Astrocyte (in vitro differentiated cells and primary cell): ENCODE data around the gene CCL23. TPM values are rescaled to one million over a fixed set of nuclear protein-coding genes. Genes with fewer than 3 reads are reported as not detected.

ENCODE experiments used
- DNase-seq: peaks from one replicate; pipeline ENCODE4 v3.0.0-alpha.2; 2010; ENCODE audit warnings: low read depth
- FAIRE-seq: peaks from 2 replicates; lab custom pipeline; 2011; peaks lifted over from hg19 to GRCh38; lab: Jason Lieb, UNC
- H2AFZ ChIP-seq: 2 replicates; pipeline ENCODE4 v1.6.0; 2012; ENCODE audit warnings: low read depth, low read length, inconsistent platforms
- H3K27ac ChIP-seq: 2 replicates; pipeline ENCODE4 v1.5.1; 2011; ENCODE audit warnings: low read depth, low read length, inconsistent platforms
- H3K27me3 ChIP-seq: 2 replicates; pipeline ENCODE4 v1.6.0; 2011; ENCODE audit warnings: low read length, inconsistent platforms; ENCODE audit not compliant: insufficient read depth
- H3K36me3 ChIP-seq: 2 replicates; pipeline ENCODE4 v1.5.1; 2011; ENCODE audit warnings: low read length, inconsistent platforms; ENCODE audit not compliant: insufficient read depth
- H3K4me1 ChIP-seq: 2 replicates; pipeline ENCODE4 v1.5.1; 2011; ENCODE audit warnings: low read length, inconsistent platforms; ENCODE audit not compliant: insufficient read depth
- H3K4me2 ChIP-seq: 2 replicates; pipeline ENCODE4 v1.6.0; 2012; ENCODE audit warnings: low read length, inconsistent platforms
- H3K4me3 ChIP-seq: 2 replicates; pipeline ENCODE4 v1.5.1; 2011; ENCODE audit warnings: low read depth, mild to moderate bottlenecking, low read length, inconsistent platforms; ENCODE audit not compliant: insufficient read depth
- H3K79me2 ChIP-seq: 2 replicates; pipeline ENCODE4 v1.6.0; 2012; ENCODE audit warnings: mild to moderate bottlenecking, low read length, inconsistent platforms; ENCODE audit not compliant: insufficient read depth
- H3K9ac ChIP-seq: 2 replicates; pipeline ENCODE4 v1.6.0; 2012; ENCODE audit warnings: mild to moderate bottlenecking, low read length, inconsistent platforms
- H3K9me3 ChIP-seq: 2 replicates; pipeline ENCODE4 v1.5.1; 2012; ENCODE audit warnings: low read depth, mild to moderate bottlenecking, low read length, inconsistent platforms; ENCODE audit not compliant: insufficient read depth
- H4K20me1 ChIP-seq: 2 replicates; pipeline ENCODE4 v1.6.0; 2012; ENCODE audit warnings: low read length, inconsistent platforms; ENCODE audit not compliant: insufficient read depth
- H3K27ac Mint-ChIP-seq: one replicate; pipeline ENCODE4 v1.8.0; 2021; ENCODE audit warnings: mild to moderate bottlenecking, mixed read lengths; ENCODE audit not compliant: unreplicated experiment
- H3K27me3 Mint-ChIP-seq: one replicate; pipeline ENCODE4 v1.8.0; 2021; ENCODE audit warnings: low read depth, mixed read lengths; ENCODE audit not compliant: unreplicated experiment
- H3K36me3 Mint-ChIP-seq: one replicate; pipeline ENCODE4 v1.8.0; 2021; ENCODE audit warnings: low read depth, mixed read lengths; ENCODE audit not compliant: unreplicated experiment
- H3K4me1 Mint-ChIP-seq: one replicate; pipeline ENCODE4 v1.8.0; 2021; ENCODE audit warnings: low read depth, mixed read lengths; ENCODE audit not compliant: unreplicated experiment
- H3K4me3 Mint-ChIP-seq: one replicate; pipeline ENCODE4 v1.8.0; 2021; ENCODE audit warnings: mild to moderate bottlenecking, moderate library complexity, mixed read lengths; ENCODE audit not compliant: unreplicated experiment
- H3K9me3 Mint-ChIP-seq: one replicate; pipeline ENCODE4 v1.8.0; 2021; ENCODE audit warnings: mild to moderate bottlenecking, mixed read lengths; ENCODE audit not compliant: unreplicated experiment
- EZH2 ChIP-seq: IDR thresholded peaks from 2 replicates; pipeline ENCODE4 v1.6.1; 2012; ENCODE audit warnings: mild to moderate bottlenecking, low read length, inconsistent platforms; ENCODE audit not compliant: insufficient read depth
- total RNA-seq: library from RNA; stranded (reverse); gene quantifications from 2 replicates; pipeline ENCODE4 v1.2.1, GENCODE V29; 2021
- TF ChIP-seq, protein P1 (sequence below): IDR thresholded peaks from 2 replicates; pipeline ENCODE4 v1.5.1; 2011; ENCODE audit warnings: low read depth, mild to moderate bottlenecking, inconsistent platforms, low read length, moderate library complexity; ENCODE audit not compliant: insufficient read depth

CCL23 gene
- total RNA-seq, 1 donor from 2014 or later, result not detected

DNA sequence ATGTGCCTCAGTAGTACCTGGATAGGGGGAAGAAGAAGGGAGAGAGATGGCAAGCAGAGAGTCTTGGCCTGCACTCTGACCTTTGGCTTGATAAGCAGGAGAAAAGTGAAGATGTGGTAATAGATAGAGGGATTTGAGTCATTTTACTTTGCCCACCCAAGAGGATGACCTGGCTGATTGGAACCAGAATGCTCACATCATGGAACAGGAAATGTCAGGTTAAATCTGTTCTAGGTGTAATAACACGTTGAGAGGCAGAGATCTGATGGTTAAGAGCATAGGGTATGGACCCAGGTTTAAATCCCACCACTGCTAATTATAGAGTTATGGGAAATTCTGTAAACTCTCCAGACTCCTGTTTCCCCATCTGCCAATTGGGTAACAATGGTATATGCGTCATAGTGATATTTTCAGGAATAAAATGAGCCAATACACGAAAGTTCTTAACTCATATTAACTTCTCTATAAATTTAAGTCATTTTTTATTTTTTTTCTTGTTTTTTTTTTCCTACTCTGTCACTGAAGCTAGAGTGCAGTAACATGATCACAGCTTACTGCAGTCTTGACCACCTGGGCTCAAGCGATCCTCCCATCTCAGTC lies 38.2 kb upstream of the CCL23 start:
- H3K27ac Mint-ChIP-seq, result no peak overlapping the region
- no peaks in the 10 kb centered on the region for H4K20me1 ChIP-seq
- no peak for FAIRE-seq

DNA sequence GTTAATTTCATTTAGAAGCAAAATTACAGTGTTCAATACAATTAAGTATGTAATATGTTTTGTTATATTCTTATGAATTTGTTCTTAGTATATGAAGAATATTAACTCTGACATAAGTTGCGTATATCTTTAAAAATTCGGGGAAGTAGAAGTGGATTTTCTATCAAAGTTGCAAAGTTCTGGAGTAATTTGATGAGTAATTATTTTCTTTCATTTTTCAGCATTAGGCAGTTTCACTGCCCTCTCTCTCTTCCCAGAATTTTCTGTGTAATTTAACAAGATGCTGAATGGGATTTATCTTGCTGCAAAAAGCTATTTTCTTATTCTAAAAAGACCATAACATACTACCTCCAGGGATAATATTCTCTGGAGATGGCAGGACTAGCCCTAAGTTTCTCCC lies 37.4 kb upstream of the CCL23 start:
- Mint-ChIP-seq H3K27ac (no peak overlapping the region), H3K36me3 (no peaks in the 10 kb centered on the region), H3K4me1 (no peaks in the 10 kb centered on the region), H3K9me3 (peaks cover 3% of the 10 kb centered on the region), H3K27me3 (peaks cover 6% of the 10 kb centered on the region), H3K4me3 (no peak overlapping the region)
- H3K4me2 ChIP-seq, result no peak overlapping the region
- H3K4me1 ChIP-seq, result no peaks in the 10 kb centered on the region
- H3K9ac ChIP-seq, result no peak overlapping the region
- no peaks in the 10 kb centered on the region for H3K36me3 ChIP-seq
- H2AFZ ChIP-seq, result no peak overlapping the region
- no peak overlapping the region for H3K4me3 ChIP-seq
- FAIRE-seq (no peak), DNase-seq (no peak)
- H3K27me3 ChIP-seq, result no peaks in the 10 kb centered on the region
- H3K79me2 ChIP-seq, result no peaks in the 10 kb centered on the region
- H3K9me3 ChIP-seq, result no peaks in the 10 kb centered on the region
- TF ChIP-seq EZH2, result no peak
- TF ChIP-seq, protein P1, sequence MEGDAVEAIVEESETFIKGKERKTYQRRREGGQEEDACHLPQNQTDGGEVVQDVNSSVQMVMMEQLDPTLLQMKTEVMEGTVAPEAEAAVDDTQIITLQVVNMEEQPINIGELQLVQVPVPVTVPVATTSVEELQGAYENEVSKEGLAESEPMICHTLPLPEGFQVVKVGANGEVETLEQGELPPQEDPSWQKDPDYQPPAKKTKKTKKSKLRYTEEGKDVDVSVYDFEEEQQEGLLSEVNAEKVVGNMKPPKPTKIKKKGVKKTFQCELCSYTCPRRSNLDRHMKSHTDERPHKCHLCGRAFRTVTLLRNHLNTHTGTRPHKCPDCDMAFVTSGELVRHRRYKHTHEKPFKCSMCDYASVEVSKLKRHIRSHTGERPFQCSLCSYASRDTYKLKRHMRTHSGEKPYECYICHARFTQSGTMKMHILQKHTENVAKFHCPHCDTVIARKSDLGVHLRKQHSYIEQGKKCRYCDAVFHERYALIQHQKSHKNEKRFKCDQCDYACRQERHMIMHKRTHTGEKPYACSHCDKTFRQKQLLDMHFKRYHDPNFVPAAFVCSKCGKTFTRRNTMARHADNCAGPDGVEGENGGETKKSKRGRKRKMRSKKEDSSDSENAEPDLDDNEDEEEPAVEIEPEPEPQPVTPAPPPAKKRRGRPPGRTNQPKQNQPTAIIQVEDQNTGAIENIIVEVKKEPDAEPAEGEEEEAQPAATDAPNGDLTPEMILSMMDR, result no peak
- H4K20me1 ChIP-seq, result no peaks in the 10 kb centered on the region
- no peak overlapping the region for H3K27ac ChIP-seq

More for the DNA sequence above, 38.2 kb upstream of the CCL23 start:
- Histone ChIP-seq H3K79me2 (no peaks in the 10 kb centered on the region), H3K9me3 (no peaks in the 10 kb centered on the region), H3K9ac (no peak overlapping the region), H3K4me3 (no peak overlapping the region), H3K4me1 (no peaks in the 10 kb centered on the region), H3K27ac (no peak overlapping the region), H3K27me3 (no peaks in the 10 kb centered on the region), H3K4me2 (no peak overlapping the region), H2AFZ (no peak overlapping the region), H3K36me3 (no peaks in the 10 kb centered on the region)
- no peaks in the 10 kb centered on the region for H3K4me1 Mint-ChIP-seq
- H3K36me3 Mint-ChIP-seq, result no peaks in the 10 kb centered on the region
- H3K27me3 Mint-ChIP-seq, result peaks cover 6% of the 10 kb centered on the region
- TF ChIP-seq, protein P1, result no peak
- TF ChIP-seq EZH2, result no peak
- DNase-seq, result no peak
- no peak overlapping the region for H3K4me3 Mint-ChIP-seq
- no peaks in the 10 kb centered on the region for H3K9me3 Mint-ChIP-seq

DNA sequence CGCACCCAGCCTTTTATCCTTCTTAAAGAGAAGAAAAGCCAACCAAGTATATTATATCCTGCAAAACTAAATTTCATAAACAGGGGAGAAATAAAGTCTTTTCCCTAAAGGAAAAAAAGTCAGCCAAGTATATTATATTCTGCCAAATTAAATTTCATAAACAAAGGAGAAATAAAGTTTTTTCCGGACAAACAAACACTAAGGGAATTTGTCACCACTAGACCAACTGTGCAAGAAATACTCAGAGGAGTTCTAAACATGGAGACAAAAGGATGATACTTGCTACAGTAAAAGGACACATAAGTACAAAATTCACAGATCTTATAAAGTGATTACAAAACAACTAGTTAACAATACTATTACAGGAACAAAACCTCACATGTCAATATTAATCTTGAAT lies 31.9 kb upstream of the CCL23 start:
- no peak overlapping the region for H3K27ac Mint-ChIP-seq

More for the DNA sequence above, 31.9 kb upstream of the CCL23 start:
- DNase-seq (no peak), FAIRE-seq (no peak)
- H3K9me3 ChIP-seq, result no peaks in the 10 kb centered on the region
- H3K79me2 ChIP-seq, result no peaks in the 10 kb centered on the region
- no peak overlapping the region for H3K27ac ChIP-seq
- H3K9ac ChIP-seq, result no peak overlapping the region
- no peaks in the 10 kb centered on the region for H3K27me3 Mint-ChIP-seq
- no peak overlapping the region for H3K4me3 ChIP-seq
- no peaks in the 10 kb centered on the region for H3K4me1 Mint-ChIP-seq
- no peaks in the 10 kb centered on the region for H4K20me1 ChIP-seq
- H3K36me3 ChIP-seq, result no peaks in the 10 kb centered on the region
- no peak for TF ChIP-seq EZH2
- TF ChIP-seq, protein P1, result no peak
- H3K9me3 Mint-ChIP-seq, result peaks cover 7% of the 10 kb centered on the region
- no peak overlapping the region for H2AFZ ChIP-seq
- no peaks in the 10 kb centered on the region for H3K36me3 Mint-ChIP-seq
- no peaks in the 10 kb centered on the region for H3K4me1 ChIP-seq
- no peaks in the 10 kb centered on the region for H3K27me3 ChIP-seq
- no peak overlapping the region for H3K4me2 ChIP-seq
- H3K4me3 Mint-ChIP-seq, result no peak overlapping the region
